HG02885 (cell line): ENCODE results near the gene KCTD2.
A peak's percentile ranks its signal among the peaks of the same experiment; 100 is the strongest.

Experiments used
- ATAC-seq: cut with Tn5 transposase; IDR thresholded peaks from one replicate; pipeline ENCODE4 v1.9.1; 2021; ENCODE audit warnings: mild to moderate bottlenecking; ENCODE audit not compliant: unreplicated experiment, poor library complexity

Gene KCTD2

GRCh38 chr17:75074532-75074931 lies 27.5 kb downstream of the KCTD2 start:
- ATAC-seq = no peak

- no peak for ATAC-seq
These were observed 28.7 kb downstream of the KCTD2 start for GRCh38 chr17:75075597-75076336.

- ATAC-seq = no peak
These were observed 30.1 kb downstream of the KCTD2 start for GRCh38 chr17:75077072-75077495.

- peak; percentile 54 for ATAC-seq
These were observed 30.7 kb downstream of the KCTD2 start for GRCh38 chr17:75077496-75078283.

- peak; percentile 7 for ATAC-seq
These were observed 31.4 kb downstream of the KCTD2 start for GRCh38 chr17:75078284-75079022.

- no peak for ATAC-seq
These were observed 32.0 kb downstream of the KCTD2 start for GRCh38 chr17:75079023-75079373.

GRCh38 chr17:75081611-75082540 lies 34.9 kb downstream of the KCTD2 start:
- no peak for ATAC-seq

DNA sequence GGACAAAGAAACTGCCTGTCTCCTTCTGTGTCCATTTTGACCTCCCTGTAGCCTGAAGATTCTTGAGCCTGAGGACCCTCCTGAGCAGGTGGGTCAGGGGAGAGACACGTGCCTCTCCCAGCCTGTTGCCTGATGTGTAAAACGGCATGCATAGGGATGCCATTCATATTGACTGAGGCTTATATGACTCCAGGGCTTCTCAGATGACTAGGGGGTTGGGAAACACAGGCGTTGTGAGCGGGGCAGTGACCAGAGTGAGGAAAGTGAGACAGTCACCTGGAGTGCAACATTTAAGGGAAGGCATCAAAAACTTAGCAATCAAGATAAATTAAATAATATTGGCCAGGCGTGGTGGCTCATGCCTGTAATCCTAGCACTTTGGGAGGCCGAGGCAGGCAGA lies 35.7 kb downstream of the KCTD2 start:
- ATAC-seq = no peak

- no peak for ATAC-seq
These were observed 37.1 kb downstream of the KCTD2 start for GRCh38 chr17:75084039-75084660.

- ATAC-seq = no peak
These were observed 39.6 kb downstream of the KCTD2 start for GRCh38 chr17:75086496-75087181.

DNA sequence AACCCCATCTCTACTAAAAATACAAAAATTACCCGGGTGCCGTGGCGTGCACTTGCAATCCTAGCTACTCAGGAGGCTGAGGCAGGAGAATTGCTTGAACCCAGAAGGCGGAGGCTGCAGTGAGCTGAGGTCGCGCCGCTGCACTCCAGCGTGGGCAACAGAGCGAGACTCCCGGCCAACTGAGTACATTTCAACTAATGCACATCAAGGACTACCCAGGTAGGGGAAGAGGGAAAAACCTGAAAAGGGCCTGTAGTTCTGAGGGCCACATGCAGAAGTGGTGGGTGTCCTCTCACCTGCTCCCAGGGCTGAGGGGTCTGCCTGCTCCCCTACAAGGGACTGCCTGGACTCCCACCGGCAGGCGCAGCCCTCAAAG lies 40.1 kb downstream of the KCTD2 start:
- ATAC-seq = no peak

DNA sequence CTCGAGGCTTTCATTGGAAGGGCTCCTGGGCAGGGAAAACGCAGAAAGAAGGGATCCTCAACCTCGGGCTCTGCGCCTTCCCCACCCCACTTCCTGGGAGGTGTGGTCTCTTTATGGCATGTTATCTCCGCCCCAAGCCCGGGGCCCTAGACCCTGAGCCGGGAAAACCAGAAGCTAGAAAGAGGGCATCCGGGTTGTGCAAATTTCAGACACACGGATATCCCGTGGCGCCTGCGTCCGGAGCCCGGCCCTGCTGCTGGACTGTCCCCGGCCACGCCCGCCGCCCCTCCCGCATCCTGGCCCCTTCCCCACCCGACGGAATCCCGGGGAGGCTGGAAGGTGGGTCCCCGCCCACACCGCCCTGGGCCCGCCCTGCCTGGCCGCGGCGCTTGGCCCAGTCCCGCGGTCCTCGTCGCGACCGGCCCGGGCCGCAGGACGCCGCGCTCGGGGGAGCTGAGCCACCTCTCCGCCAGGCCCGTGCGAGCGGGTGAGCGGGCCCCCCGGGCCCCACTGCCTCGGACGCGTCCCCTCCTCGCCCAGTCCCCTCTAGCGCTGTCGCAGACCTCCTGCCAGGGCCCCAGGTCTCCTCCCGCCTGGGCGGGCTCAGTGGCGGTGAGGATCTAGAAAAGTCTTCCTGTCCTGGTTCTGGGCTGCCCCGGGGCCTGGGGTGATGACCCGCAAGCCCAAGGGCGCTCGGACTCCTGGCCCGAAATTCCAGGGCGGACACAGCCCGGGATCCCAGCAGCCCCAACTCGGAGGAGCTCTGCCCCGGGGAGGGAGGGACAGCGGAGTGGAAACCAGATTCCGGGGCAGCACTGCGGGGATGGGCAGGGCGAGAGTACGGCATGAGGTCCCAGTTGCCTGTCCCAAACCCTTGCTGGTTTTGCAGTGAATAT lies 40.8 kb downstream of the KCTD2 start, which contains the start of gene SLC16A5:
SLC16A5 (plus strand) TSS at position 397 of the 896 bp plus-strand sequence. CDS start 5,683 bp downstream, outside the sequence.
- ATAC-seq = peak; percentile 51

GRCh38 chr17:75088465-75089417 lies 41.7 kb downstream of the KCTD2 start:
- ATAC-seq = no peak

- ATAC-seq = no peak
These were observed 44.1 kb downstream of the KCTD2 start for GRCh38 chr17:75090871-75091854.

DNA sequence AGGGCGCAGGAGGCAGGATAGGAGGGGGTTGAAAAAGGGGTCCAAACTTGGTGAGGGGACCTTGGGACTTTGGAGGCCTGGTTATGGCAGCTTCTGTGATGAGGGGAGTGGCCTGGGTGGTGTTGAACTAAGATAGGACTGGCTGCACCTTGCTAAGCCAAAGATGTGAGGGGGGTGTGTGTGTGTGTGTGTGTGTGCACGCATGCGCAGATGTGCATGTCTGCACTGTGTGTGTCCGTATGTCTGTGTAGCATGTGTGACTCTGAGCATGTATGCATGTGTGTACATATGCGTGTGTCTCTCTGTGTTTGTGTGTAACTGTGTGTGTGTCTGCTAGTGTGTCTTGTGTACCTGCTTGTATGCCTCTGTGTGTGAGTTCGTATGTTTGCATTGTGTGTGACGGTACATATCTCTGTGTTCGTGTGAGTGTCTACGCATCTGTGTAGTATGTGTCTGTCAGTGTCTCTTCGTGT lies 44.9 kb downstream of the KCTD2 start:
- ATAC-seq = no peak
